K562 (cell line): ENCODE results near the gene MRRF. TPM values are rescaled to one million over a fixed set of nuclear protein-coding genes. Genes with fewer than 3 reads are reported as not detected.
A peak's percentile ranks its signal among the peaks of the same experiment; 100 is the strongest.

Source experiments
- ATAC-seq: fragments of 200-7000 bp; cut with Tn5 transposase; 3 replicates; pipeline ENCODE4 v1.9.1; 2020; ENCODE audit warnings: moderate library complexity
- BruUV-seq: library from RNA; stranded (reverse); fragments of 400-500 nt; replicated peaks from 2 replicates; lab custom pipeline; 2021; lab: Mats Ljungman, UMichigan
- CTCF ChIA-PET: fragments of 300-600 bp; formaldehyde crosslinking; extraction: SDS; loops from one replicate; lab custom pipeline; 2021; ENCODE audit warnings: low intra/inter-chr PET ratio; lab: Yijun Ruan, JAX
- POLR2A ChIA-PET: fragments of 300-600, 350-650 bp; sonication (Branson Sonifier 250); formaldehyde crosslinking; extraction: SDS; loops from one replicate; lab custom pipeline; 2021; ENCODE audit warnings: antibody characterized with exemption, inconsistent platforms; lab: Yijun Ruan, JAX
- DNase-seq, 4 experiments: peaks; one replicate each; pipeline versions ENCODE4 v3.0.0 to v3.0.0-alpha.2; 2011 to 2018; ENCODE audit warnings: low spot score in 3 of 4, mixed read lengths in 3 of 4; ENCODE audit errors: extremely low read depth in 1 of 4
- FAIRE-seq: peaks from 2 replicates; lab custom pipeline; 2011; peaks lifted over from hg19 to GRCh38; lab: Jason Lieb, UNC
- H2AFZ ChIP-seq: 2 replicates; pipeline ENCODE4 v1.6.0; 2011; ENCODE audit warnings: low read depth, low read length, control low read depth, inconsistent platforms
- H3K27ac ChIP-seq: fragments of 200-600 bp; 3 replicates; pipeline ENCODE4 v1.8.0; 2011; ENCODE audit warnings: low read depth, mild to moderate bottlenecking, control low read depth, inconsistent platforms, low read length, moderate library complexity, mixed read lengths; ENCODE audit errors: extremely low read depth
- H3K27me3 ChIP-seq, 2 experiments: fragments of 300-600 bp in 1 of 2; 2 replicates in 1 of 2; 3 replicates in 1 of 2; pipeline versions ENCODE4 v1.6.0 to v1.8.0; 2011; ENCODE audit warnings: inconsistent platforms in 2 of 2, low read length in 2 of 2, mild to moderate bottlenecking in 1 of 2, mixed read lengths in 1 of 2, moderate library complexity in 1 of 2; ENCODE audit not compliant: control insufficient read depth in 2 of 2, insufficient read depth in 2 of 2
- H3K36me3 ChIP-seq: fragments of 300-600 bp; 3 replicates; pipeline ENCODE4 v1.8.0; 2011; ENCODE audit warnings: mild to moderate bottlenecking, low read length, inconsistent platforms; ENCODE audit not compliant: control insufficient read depth, insufficient read depth
- H3K4me1 ChIP-seq, 2 experiments: fragments of 200-600 bp in 1 of 2; replicated peaks in 1 of 2; 2 replicates in 1 of 2; 3 replicates in 1 of 2; pipeline versions ENCODE4 v1.5.1 to v1.8.0; 2011; ENCODE audit warnings: inconsistent platforms in 2 of 2, low read length in 2 of 2, mild to moderate bottlenecking in 1 of 2, mixed read lengths in 1 of 2, moderate library complexity in 1 of 2; ENCODE audit not compliant: control insufficient read depth in 2 of 2, insufficient read depth in 2 of 2
- H3K4me2 ChIP-seq: 2 replicates; pipeline ENCODE4 v1.6.1; 2011; ENCODE audit warnings: low read length, control low read depth, inconsistent platforms, mixed read lengths; ENCODE audit not compliant: insufficient read depth
- H3K4me3 ChIP-seq: fragments of 200-600 bp; sonication (generic), shearing (Covaris generic); 2 replicates; pipeline ENCODE4 v1.5.1; 2016; ENCODE audit warnings: control low read depth, inconsistent platforms
- H3K79me2 ChIP-seq: fragments of 200-600 bp; 3 replicates; pipeline ENCODE4 v1.8.0; 2011; ENCODE audit warnings: low read length, inconsistent platforms; ENCODE audit not compliant: control insufficient read depth, insufficient read depth
- H3K9ac ChIP-seq, 2 experiments: 2 replicates each; pipeline versions ENCODE4 v1.6.0 to v1.6.1; 2011; ENCODE audit warnings: low read depth in 2 of 2, low read length in 2 of 2, control low read depth in 1 of 2, inconsistent platforms in 1 of 2, mild to moderate bottlenecking in 1 of 2, mixed read lengths in 1 of 2; ENCODE audit not compliant: insufficient read depth in 1 of 2
- H3K9me1 ChIP-seq: one replicate; pipeline ENCODE4 v1.6.0; 2011; ENCODE audit warnings: inconsistent platforms, mild to moderate bottlenecking, low read length, moderate library complexity; ENCODE audit not compliant: control insufficient read depth, insufficient read depth
- H3K9me3 ChIP-seq: replicated peaks from 2 replicates; pipeline ENCODE4 v1.5.1; 2011; ENCODE audit warnings: low read depth, low read length, inconsistent platforms; ENCODE audit not compliant: control insufficient read depth, insufficient read depth
- H4K20me1 ChIP-seq: replicated peaks from 2 replicates; pipeline ENCODE4 v1.6.1; 2011; ENCODE audit warnings: low read length, inconsistent platforms, mixed read lengths; ENCODE audit not compliant: control insufficient read depth, insufficient read depth
- CHD4 ChIP-seq: fragments of 200-600 bp; sonication (generic); IDR thresholded peaks from 3 replicates; pipeline ENCODE4 v1.6.1; 2012; ENCODE audit warnings: low read depth, mild to moderate bottlenecking, mixed read lengths, low read length, inconsistent platforms; ENCODE audit not compliant: insufficient read depth, insufficient replicate concordance, poor library complexity, severe bottlenecking
- ZNF324 ChIP-seq: fragments of 250-450 bp; sonication (Bioruptor Pico); IDR thresholded peaks from 2 replicates; pipeline ENCODE4 v1.4.0; 2020; ENCODE audit warnings: mild to moderate bottlenecking
- WGBS: fragments of 100-300 bp; shearing (Covaris generic); methylation state at CpG from one replicate; pipeline ENCODE4 v1.1.6; 2016; ENCODE audit warnings: low coverage, mixed read lengths; ENCODE audit not compliant: insufficient coverage; ENCODE audit errors: missing lambda C conversion rate; 5-methylcytosine and 5-hydroxymethylcytosine counted together
- in situ Hi-C: fragments of 300-500 bp; cut with MboI; formaldehyde crosslinking; loops from 4 replicates; pipeline ENCODE4 v1.15.0; 2018; ENCODE audit warnings: inconsistent platforms, mixed read lengths
- intact Hi-C: fragments of 100-400 bp; cut with micrococcal nuclease; formaldehyde crosslinking; loops from 2 replicates; pipeline ENCODE4 v1.14.2; 2022
- polyA plus RNA-seq, 8 experiments: library from polyadenylated mRNA; depleted of rRNA in 4 of 8; stranded (reverse) in 5 of 8; unstranded in 3 of 8; fragments of >200 nt; fragmentation: Nextera tagmentation in 2 of 8; fragmentation: Illumina TruSeq in 1 of 8; extraction: Ambion mirVana in 2 of 8; extraction: Trizol in 1 of 8; gene quantifications; 2 replicates each; pipeline versions ENCODE4 v1.2.1 to v1.2.3, GENCODE V29; 2011 to 2014; ENCODE audit warnings: inconsistent platforms in 1 of 8, missing spikeins in 1 of 8
- total RNA-seq, 7 experiments: library from RNA; depleted of rRNA in 6 of 7; stranded (reverse); fragments of >200 nt in 6 of 7; fragmentation: Illumina TruSeq in 2 of 7; extraction: Trizol in 2 of 7; gene quantifications; 2 replicates each; pipeline versions ENCODE4 v1.2.1 to v1.2.3, GENCODE V29; 2011 to 2021; ENCODE audit warnings: low replicate concordance in 1 of 7
- TF ChIP-seq, protein P1 (sequence below): sonication (generic); formaldehyde crosslinking; IDR thresholded peaks from 2 replicates; pipeline ENCODE4 v1.8.0; 2023; ENCODE audit warnings: missing genetic modification reagents, mild to moderate bottlenecking, borderline replicate concordance

MRRF gene
- total and polyA plus RNA-seq, 9 of the 15 experiments (the other 6 are each of a cell fraction or from before 2014, with no cell fraction given): 55.0 to 105 (median 81.2) TPM

DNA sequence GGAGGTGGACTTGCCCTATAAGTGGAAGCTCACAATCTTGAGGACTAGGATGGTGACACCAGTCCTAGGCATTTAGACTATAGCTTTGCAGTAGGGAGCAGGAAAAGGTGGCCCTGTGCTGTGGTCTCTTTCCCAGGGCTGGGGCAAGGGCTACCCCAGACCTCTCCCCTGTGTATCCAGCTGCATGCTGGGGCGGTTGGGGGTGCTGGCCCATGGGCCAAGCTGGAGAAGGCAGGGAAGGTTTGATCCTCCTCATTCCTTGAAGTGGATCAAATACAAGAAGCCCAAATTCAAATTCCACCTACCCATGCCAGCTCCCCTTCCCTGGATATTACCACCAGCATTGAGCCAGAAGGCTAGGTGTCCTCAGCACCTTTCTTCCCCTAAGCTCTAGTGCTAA lies 104.0 kb downstream of the MRRF start:
- Histone ChIP-seq H3K36me3 (no peaks in the 10 kb centered on the region; the same call in 2 of the 3 replicates), H3K9ac (no peak overlapping the region), H3K4me1 (peaks cover 16 to 18% of the 10 kb centered on the region in 2 experiments; a peak in 4 of 5 replicates), H3K27me3 (0 out of 5 replicates have a peak, but pooled peaks cover 0 to 5% of the 10 kb centered on the region in 2 experiments), H3K4me2 (no peak overlapping the region), H4K20me1 (no peaks in the 10 kb centered on the region), H3K9me3 (0 out of 2 replicates have a peak, but pooled peaks cover 2% of the 10 kb centered on the region), H3K79me2 (no peaks in the 10 kb centered on the region), H2AFZ (no peak overlapping the region), H3K4me3 (no peak overlapping the region), H3K9me1 (no peaks in the 10 kb centered on the region), H3K27ac (no peak overlapping the region)
- intact Hi-C loops: no loop called here
- ATAC-seq (no peak), FAIRE-seq (no peak), DNase-seq (no peak)
- ChIA-PET POLR2A (interaction anchor here (0.7 to 0.9 kb wide), 2 partner anchors 9 to 14 kb away, joined by 3 to 4 read pairs; no protein-coding TSS in a partner anchor), CTCF (no interaction called here)
- WGBS: 70% methylated on average over 1 of the region's 1 CpG
- no TSS peak for BruUV-seq
- in situ Hi-C loops: no loop called here
- TF ChIP-seq, protein P1, sequence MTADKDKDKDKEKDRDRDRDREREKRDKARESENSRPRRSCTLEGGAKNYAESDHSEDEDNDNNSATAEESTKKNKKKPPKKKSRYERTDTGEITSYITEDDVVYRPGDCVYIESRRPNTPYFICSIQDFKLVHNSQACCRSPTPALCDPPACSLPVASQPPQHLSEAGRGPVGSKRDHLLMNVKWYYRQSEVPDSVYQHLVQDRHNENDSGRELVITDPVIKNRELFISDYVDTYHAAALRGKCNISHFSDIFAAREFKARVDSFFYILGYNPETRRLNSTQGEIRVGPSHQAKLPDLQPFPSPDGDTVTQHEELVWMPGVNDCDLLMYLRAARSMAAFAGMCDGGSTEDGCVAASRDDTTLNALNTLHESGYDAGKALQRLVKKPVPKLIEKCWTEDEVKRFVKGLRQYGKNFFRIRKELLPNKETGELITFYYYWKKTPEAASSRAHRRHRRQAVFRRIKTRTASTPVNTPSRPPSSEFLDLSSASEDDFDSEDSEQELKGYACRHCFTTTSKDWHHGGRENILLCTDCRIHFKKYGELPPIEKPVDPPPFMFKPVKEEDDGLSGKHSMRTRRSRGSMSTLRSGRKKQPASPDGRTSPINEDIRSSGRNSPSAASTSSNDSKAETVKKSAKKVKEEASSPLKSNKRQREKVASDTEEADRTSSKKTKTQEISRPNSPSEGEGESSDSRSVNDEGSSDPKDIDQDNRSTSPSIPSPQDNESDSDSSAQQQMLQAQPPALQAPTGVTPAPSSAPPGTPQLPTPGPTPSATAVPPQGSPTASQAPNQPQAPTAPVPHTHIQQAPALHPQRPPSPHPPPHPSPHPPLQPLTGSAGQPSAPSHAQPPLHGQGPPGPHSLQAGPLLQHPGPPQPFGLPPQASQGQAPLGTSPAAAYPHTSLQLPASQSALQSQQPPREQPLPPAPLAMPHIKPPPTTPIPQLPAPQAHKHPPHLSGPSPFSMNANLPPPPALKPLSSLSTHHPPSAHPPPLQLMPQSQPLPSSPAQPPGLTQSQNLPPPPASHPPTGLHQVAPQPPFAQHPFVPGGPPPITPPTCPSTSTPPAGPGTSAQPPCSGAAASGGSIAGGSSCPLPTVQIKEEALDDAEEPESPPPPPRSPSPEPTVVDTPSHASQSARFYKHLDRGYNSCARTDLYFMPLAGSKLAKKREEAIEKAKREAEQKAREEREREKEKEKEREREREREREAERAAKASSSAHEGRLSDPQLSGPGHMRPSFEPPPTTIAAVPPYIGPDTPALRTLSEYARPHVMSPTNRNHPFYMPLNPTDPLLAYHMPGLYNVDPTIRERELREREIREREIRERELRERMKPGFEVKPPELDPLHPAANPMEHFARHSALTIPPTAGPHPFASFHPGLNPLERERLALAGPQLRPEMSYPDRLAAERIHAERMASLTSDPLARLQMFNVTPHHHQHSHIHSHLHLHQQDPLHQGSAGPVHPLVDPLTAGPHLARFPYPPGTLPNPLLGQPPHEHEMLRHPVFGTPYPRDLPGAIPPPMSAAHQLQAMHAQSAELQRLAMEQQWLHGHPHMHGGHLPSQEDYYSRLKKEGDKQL (CRISPR knock-in tag): no peak
- TF ChIP-seq CHD4 (no peak), ZNF324 (peak; percentile 80)
